Colonic mucosa (tissue), 4 donors: Measurements from ENCODE around the gene NECTIN1. TPM values are rescaled to one million over a fixed set of nuclear protein-coding genes. Genes with fewer than 3 reads are reported as not detected.

Source experiments
- DNase-seq: peaks from one replicate; pipeline ENCODE4 v3.0.0-alpha.2; 2020
- H3K27ac ChIP-seq: fragments of 200-600 bp; one replicate; pipeline ENCODE4 v1.8.0; 2021
- H3K27me3 ChIP-seq: fragments of 200-600 bp; one replicate; pipeline ENCODE4 v1.8.0; 2021
- H3K36me3 ChIP-seq: fragments of 200-600 bp; one replicate; pipeline ENCODE4 v1.8.0; 2021
- H3K4me1 ChIP-seq: fragments of 200-600 bp; one replicate; pipeline ENCODE4 v1.8.0; 2021; ENCODE audit warnings: mild to moderate bottlenecking
- H3K4me3 ChIP-seq: fragments of 200-600 bp; one replicate; pipeline ENCODE4 v1.8.0; 2021
- H3K9ac ChIP-seq, 2 donors: one replicate each; pipeline ENCODE4 v1.7.0; 2013; ENCODE audit warnings: control low read depth in 2 of 2, low read depth in 2 of 2, low read length in 2 of 2
- H3K9me3 ChIP-seq: fragments of 200-600 bp; one replicate; pipeline ENCODE4 v1.8.0; 2021
- CTCF ChIP-seq: fragments of 200-600 bp; IDR thresholded peaks from one replicate; pipeline ENCODE4 v1.8.0; 2022; ENCODE audit warnings: antibody characterized with exemption, mild to moderate bottlenecking
- intact Hi-C: fragments of 100-400 bp; cut with DNase I; formaldehyde crosslinking; loops from one replicate; pipeline ENCODE4 v1.14.1; 2022
- total RNA-seq, 2 donors: library from RNA; stranded (reverse); fragmentation: NEBNext Ultra II Directional in 1 of 2; extraction: Animal tissue kit (Norgen Biotek cat#: 25700) in 1 of 2; gene quantifications; one replicate each; pipeline ENCODE4 v1.2.1, GENCODE V29; 2021
- donor health status: healthy.
- donor health status: DM: no; HTN: no; CAD: no.
- donor health status: DM: no; HTN: no; CAD: no.

Gene NECTIN1
- total RNA-seq, 2 donors from 2014 or later: 53.0 to 59.9 TPM

GRCh38 chr11:119728211-119728626 is 781 bp downstream of the NECTIN1 start:
- peak overlapping the region; percentile 85 to 90 for H3K9ac ChIP-seq
- no peaks in the 10 kb centered on the region for H3K27me3 ChIP-seq
- H3K27ac ChIP-seq: peak overlapping the region; percentile 78
- H3K9me3 ChIP-seq: no peaks in the 10 kb centered on the region
- peaks cover 10% of the 10 kb centered on the region for H3K4me1 ChIP-seq
- H3K4me3 ChIP-seq: peak overlapping the region; percentile 65
- intact Hi-C loops: loop anchor here (2.0 kb wide), 1 partner anchor 61 kb away; no protein-coding TSS in a partner anchor
- no peak for TF ChIP-seq CTCF
- no peaks in the 10 kb centered on the region for H3K36me3 ChIP-seq
- DNase-seq: peak; percentile 45

GRCh38 chr11:119727523-119728151 is 1.4 kb downstream of the NECTIN1 start:
- H3K4me1 ChIP-seq: peaks cover 11% of the 10 kb centered on the region
- H3K36me3 ChIP-seq: no peaks in the 10 kb centered on the region
- no peaks in the 10 kb centered on the region for H3K27me3 ChIP-seq
- peak overlapping the region; percentile 85 to 90 for H3K9ac ChIP-seq
- peak overlapping the region; percentile 65 for H3K4me3 ChIP-seq
- no peaks in the 10 kb centered on the region for H3K9me3 ChIP-seq
- H3K27ac ChIP-seq: peak overlapping the region; percentile 78
- DNase-seq: peak; percentile 67
- intact Hi-C loops: loop anchor here (2.0 kb wide), 1 partner anchor 61 kb away; no protein-coding TSS in a partner anchor
- no peak for TF ChIP-seq CTCF

GRCh38 chr11:119726585-119727522 is 2.1 kb downstream of the NECTIN1 start:
- no peak overlapping the region for H3K27ac ChIP-seq
- H3K4me1 ChIP-seq: peaks cover 17% of the 10 kb centered on the region
- H3K27me3 ChIP-seq: no peaks in the 10 kb centered on the region
- peak overlapping the region; percentile 65 for H3K4me3 ChIP-seq
- H3K36me3 ChIP-seq: no peaks in the 10 kb centered on the region
- TF ChIP-seq CTCF: no peak
- no peak for DNase-seq
- intact Hi-C loops: no loop called here
- peak overlapping the region in 1 of 2 donors; percentile 90 for H3K9ac ChIP-seq
- no peaks in the 10 kb centered on the region for H3K9me3 ChIP-seq

- no peaks in the 10 kb centered on the region for H3K27me3 ChIP-seq
- H3K27ac ChIP-seq: no peak overlapping the region
- no peak for TF ChIP-seq CTCF
- peak overlapping the region in 1 of 2 donors; percentile 90 for H3K9ac ChIP-seq
- peaks cover 17% of the 10 kb centered on the region for H3K4me1 ChIP-seq
- intact Hi-C loops: no loop called here
- H3K4me3 ChIP-seq: peak overlapping the region; percentile 65
- H3K9me3 ChIP-seq: no peaks in the 10 kb centered on the region
- no peaks in the 10 kb centered on the region for H3K36me3 ChIP-seq
- DNase-seq: no peak
Observed at GRCh38 chr11:119726150-119726553, 2.8 kb downstream of the NECTIN1 start.

GRCh38 chr11:119724956-119725355 is 4.0 kb downstream of the NECTIN1 start:
- H3K4me1 ChIP-seq: peaks cover 13% of the 10 kb centered on the region
- no peaks in the 10 kb centered on the region for H3K9me3 ChIP-seq
- H3K27ac ChIP-seq: no peak overlapping the region
- no peaks in the 10 kb centered on the region for H3K27me3 ChIP-seq
- intact Hi-C loops: no loop called here
- no peak overlapping the region for H3K9ac ChIP-seq
- TF ChIP-seq CTCF: no peak
- no peak for DNase-seq
- no peak overlapping the region for H3K4me3 ChIP-seq
- no peaks in the 10 kb centered on the region for H3K36me3 ChIP-seq
